Sciatic nerve (tissue), 2 donors: ENCODE data around the gene SLC13A3. TPM values are rescaled to one million over a fixed set of nuclear protein-coding genes. Genes with fewer than 3 reads are reported as not detected.

Experiments
- ATAC-seq: fragments of 200-7000 bp; cut with Tn5 transposase; one replicate; pipeline ENCODE4 v1.9.1; 2020; ENCODE audit warnings: mild to moderate bottlenecking, moderate library complexity
- DNase-seq: peaks from one replicate; pipeline ENCODE4 v3.0.0-alpha.2; 2020; ENCODE audit warnings: low spot score
- intact Hi-C: fragments of 100-400 bp; cut with DNase I; formaldehyde crosslinking; loops from one replicate; pipeline ENCODE4 v1.14.2; 2022
- total RNA-seq: library from RNA; stranded (reverse); fragmentation: NEBNext Ultra II Directional; extraction: Animal tissue kit (Norgen Biotek cat#: 25700); gene quantifications from one replicate; pipeline ENCODE4 v1.2.1, GENCODE V29; 2021
- donor health status: DM: no; HTN: no; CAD: no.
- donor health status: DM: no; HTN: no; CAD: no.

The SLC13A3 gene, protein sequence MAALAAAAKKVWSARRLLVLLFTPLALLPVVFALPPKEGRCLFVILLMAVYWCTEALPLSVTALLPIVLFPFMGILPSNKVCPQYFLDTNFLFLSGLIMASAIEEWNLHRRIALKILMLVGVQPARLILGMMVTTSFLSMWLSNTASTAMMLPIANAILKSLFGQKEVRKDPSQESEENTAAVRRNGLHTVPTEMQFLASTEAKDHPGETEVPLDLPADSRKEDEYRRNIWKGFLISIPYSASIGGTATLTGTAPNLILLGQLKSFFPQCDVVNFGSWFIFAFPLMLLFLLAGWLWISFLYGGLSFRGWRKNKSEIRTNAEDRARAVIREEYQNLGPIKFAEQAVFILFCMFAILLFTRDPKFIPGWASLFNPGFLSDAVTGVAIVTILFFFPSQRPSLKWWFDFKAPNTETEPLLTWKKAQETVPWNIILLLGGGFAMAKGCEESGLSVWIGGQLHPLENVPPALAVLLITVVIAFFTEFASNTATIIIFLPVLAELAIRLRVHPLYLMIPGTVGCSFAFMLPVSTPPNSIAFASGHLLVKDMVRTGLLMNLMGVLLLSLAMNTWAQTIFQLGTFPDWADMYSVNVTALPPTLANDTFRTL
- 21.0 TPM for total RNA-seq

DNA sequence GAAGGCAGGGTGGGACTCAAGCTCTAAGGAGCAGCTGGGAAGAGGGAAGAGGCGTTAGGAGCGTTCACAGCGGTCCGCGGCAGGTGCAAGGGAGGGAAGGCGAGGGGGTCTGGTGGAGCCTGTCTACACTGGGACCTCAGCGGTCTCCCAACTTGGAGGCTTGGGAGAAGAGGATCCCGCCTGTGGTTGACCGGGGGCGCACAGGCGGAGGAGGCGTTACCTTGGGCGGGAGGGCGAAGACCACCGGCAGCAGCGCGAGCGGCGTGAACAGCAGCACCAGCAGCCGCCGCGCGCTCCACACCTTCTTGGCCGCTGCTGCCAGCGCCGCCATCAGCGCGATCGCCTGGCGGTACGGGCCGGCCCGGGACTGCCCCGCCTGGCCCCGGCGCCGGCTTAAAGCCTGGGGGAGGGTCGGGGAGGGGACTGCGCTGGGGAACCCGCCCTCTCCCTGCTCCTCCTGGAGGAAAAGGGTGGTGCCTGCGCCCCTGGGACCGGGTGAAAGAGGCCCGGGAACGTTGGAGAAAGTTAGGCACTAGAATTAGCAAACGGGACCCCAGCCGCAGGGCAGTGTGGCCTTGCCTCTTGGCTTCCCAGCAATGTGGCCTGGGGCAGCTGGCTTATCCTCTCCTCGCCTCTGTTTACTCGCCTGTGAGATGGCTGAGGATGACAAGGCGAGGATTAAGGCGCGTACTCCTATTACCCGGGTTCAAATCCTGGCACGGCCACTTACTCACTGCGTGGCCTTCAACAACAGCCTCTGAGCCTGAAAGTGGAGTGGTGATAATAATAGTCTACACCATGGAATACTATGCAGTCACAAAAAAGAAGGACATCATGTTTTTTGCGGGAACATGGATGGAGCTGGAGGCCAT is at the start of gene SLC13A3:
Gene SLC13A3, minus strand, starts transcription at position 369 of the 872 bp plus-strand sequence. Its CDS starts 38 bp downstream, at position 331.
- ATAC-seq (peak; percentile 75), DNase-seq (no peak)
- intact Hi-C loops, result no loop called here

DNA sequence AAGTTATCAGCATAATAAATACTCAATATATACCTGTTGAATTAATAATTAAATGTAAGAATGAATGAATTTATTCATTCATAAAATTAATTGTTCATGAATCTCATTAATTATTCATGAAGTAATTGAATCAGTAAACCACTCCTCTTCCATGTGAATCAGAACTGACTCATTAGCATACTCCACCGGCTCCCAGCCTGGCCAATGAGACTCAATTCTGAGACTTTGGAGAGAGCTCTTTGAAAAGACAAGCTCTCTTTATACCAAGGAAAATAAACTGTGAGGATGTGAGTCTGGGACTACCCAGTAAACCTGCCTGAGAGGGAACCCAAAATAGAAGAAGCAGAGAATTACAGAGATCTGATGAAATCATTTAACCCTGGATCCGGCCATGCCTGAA is 49.8 kb upstream of the SLC13A3 start:
- DNase-seq (no peak), ATAC-seq (no peak)
- intact Hi-C loops, result no loop called here

GRCh38 chr20:46700481-46700880 is 49.2 kb upstream of the SLC13A3 start:
- intact Hi-C loops, result no loop called here
- ATAC-seq (no peak), DNase-seq (no peak)

GRCh38 chr20:46699651-46700359 is 48.5 kb upstream of the SLC13A3 start:
- no peak for ATAC-seq
- DNase-seq, result no peak
- intact Hi-C loops, result no loop called here

DNA sequence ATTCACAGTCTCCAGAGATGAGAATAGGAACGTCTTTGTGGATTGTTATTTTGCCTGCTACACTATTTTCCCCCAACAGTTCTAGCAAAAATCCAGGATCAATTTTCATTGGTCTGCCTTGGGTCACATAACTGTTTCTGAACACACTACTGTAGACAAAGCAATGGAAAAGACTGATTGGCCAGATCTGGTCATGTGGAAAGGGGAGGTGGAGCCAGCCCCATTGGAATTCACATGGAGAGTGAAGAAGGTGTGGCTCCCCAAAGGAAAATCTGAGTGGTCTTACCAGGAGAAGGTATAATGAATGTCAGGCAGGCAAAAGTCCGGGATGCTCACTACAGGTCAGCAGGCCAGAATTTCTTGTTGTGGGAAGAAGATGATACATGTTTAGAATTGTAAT is 47.5 kb upstream of the SLC13A3 start:
- intact Hi-C loops, result no loop called here
- ATAC-seq, result no peak
- DNase-seq, result no peak

- DNase-seq, result no peak
- intact Hi-C loops, result no loop called here
- no peak for ATAC-seq
Measured at GRCh38 chr20:46696791-46697279, 45.6 kb upstream of the SLC13A3 start.

GRCh38 chr20:46695892-46696291 is 44.6 kb upstream of the SLC13A3 start:
- DNase-seq (no peak), ATAC-seq (no peak)
- intact Hi-C loops, result loop anchor here (2.0 kb wide), 1 partner anchor 31 kb away; no protein-coding TSS in a partner anchor

DNA sequence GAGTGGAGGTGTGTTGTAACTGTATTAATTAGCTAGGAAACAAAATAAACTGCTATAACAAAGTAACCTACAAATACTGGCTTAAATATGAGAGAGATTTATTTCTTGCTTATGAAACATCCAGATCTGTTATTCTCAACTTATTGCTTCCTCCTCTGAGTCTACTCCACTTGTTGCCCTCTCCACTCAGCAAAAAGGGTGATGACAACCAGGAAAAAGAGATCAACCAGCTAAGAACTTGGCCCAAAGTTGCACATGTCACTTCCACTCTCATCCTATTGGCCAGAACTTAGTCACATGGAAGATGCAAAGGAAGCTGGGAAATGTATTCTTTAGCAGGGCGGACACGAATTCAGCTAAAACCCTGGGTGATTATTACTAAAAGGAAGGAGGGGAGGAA is 43.2 kb upstream of the SLC13A3 start:
- ATAC-seq (peak; percentile 21), DNase-seq (no peak)
- intact Hi-C loops, result loop anchor here (2.0 kb wide), 1 partner anchor 32 kb away; no protein-coding TSS in a partner anchor

DNA sequence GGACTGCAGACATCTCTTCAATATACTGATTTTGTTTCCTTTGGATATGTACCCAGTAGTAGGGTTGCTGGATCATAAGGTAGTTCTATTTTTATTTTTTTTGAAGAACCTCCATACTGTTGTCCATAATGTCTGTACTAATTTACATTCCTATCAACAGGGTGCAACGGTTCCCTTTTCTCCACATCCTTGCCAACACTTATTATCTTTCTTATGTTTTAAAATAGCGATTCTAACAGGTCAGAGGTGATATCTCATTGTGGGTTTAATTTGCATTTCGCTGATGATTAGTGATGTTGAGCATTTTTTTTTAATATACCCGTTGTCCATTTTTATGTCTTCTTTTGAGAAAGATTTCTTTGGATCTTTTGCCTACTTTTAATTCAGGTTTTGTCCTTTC is 39.9 kb upstream of the SLC13A3 start:
- intact Hi-C loops, result no loop called here
- ATAC-seq (no peak), DNase-seq (no peak)

- ATAC-seq, result no peak
- intact Hi-C loops, result no loop called here
- DNase-seq, result no peak
Measured at GRCh38 chr20:46690219-46691106, 39.2 kb upstream of the SLC13A3 start.

DNA sequence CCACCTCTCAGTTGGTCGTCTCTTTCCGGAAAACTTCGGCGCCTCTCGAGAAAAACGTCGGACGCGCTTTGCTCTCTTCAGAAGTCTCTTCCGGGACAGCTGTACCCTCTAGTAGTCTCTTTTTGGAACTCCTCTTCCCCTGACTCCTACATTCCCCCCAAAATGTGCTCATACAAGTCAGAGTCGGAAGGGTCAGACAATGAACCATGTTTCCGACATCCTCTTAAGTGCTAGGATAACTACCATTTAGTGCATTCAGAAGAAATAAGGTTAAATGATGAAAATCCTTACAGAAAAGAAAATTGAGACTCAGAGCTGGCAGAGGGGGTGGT is 38.5 kb upstream of the SLC13A3 start:
- no peak for DNase-seq
- ATAC-seq, result no peak
- intact Hi-C loops, result loop anchor here (10.0 kb wide), 1 partner anchor 145 kb away; no protein-coding TSS in a partner anchor

DNA sequence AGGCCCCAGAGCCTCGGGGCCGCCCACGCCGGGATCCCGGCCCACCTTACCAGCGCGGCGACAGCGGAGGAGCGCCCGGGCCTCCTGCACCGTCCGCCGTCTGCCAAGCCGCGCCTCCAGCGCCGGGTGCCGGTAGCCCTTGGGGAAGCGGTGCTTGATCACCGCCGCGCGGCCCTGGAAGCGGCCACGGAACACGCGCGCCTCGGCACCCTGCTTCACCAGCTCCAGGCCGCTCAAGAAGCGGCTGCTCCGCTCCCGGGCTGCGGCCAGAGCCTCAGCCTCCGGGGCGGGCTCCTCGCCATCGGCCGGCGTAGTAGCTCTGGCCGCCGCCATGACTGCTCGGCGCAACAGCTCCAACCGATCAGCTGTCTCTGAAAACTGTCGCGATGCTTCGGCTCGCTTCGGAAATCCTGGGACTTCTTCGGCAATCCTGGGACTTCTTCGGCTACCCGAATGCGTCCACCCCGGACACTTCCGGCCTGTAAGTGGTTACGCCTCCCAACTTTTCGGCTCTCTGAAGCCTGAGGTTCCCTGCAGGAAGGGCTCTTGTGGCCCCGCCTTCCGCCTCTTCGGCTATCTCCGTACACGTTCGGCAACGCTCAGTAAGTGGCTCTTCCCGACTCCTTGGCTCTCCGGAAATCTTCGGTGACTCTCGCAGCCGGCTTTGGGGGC is 38.0 kb upstream of the SLC13A3 start, which contains the start of gene TP53RK:
Gene TP53RK, minus strand, starts transcription at position 363 of the 672 bp plus-strand sequence. Its CDS starts 30 bp downstream, at position 333.
- peak; percentile 100 for DNase-seq
- intact Hi-C loops, result loop anchor here (10.0 kb wide), 1 partner anchor 144 kb away; no protein-coding TSS in a partner anchor
- ATAC-seq, result peak; percentile 99

- DNase-seq (no peak), ATAC-seq (no peak)
- intact Hi-C loops, result loop anchor here (10.0 kb wide), 1 partner anchor 144 kb away; no protein-coding TSS in a partner anchor
Measured at GRCh38 chr20:46688151-46689081, 37.2 kb upstream of the SLC13A3 start.

- intact Hi-C loops, result loop anchor here (10.0 kb wide), 1 partner anchor 139 kb away; no protein-coding TSS in a partner anchor
- ATAC-seq, result peak; percentile 80
- DNase-seq, result peak; percentile 71
Measured at GRCh38 chr20:46683939-46684750, 32.9 kb upstream of the SLC13A3 start.

- no peak for DNase-seq
- intact Hi-C loops, result loop anchor here (10.0 kb wide), 1 partner anchor 139 kb away; no protein-coding TSS in a partner anchor
- ATAC-seq, result peak; percentile 25
Measured at GRCh38 chr20:46683668-46683938, 32.3 kb upstream of the SLC13A3 start.
